GM12872 (cell line): ENCODE measurements around the gene KIAA1614.

ENCODE experiments used
- TF ChIP-seq, protein P1 (sequence below): IDR thresholded peaks from 3 replicates; pipeline ENCODE4 v1.5.1; 2011; ENCODE audit warnings: low read depth, mild to moderate bottlenecking, low read length, moderate library complexity; ENCODE audit not compliant: insufficient read depth

Gene KIAA1614

DNA sequence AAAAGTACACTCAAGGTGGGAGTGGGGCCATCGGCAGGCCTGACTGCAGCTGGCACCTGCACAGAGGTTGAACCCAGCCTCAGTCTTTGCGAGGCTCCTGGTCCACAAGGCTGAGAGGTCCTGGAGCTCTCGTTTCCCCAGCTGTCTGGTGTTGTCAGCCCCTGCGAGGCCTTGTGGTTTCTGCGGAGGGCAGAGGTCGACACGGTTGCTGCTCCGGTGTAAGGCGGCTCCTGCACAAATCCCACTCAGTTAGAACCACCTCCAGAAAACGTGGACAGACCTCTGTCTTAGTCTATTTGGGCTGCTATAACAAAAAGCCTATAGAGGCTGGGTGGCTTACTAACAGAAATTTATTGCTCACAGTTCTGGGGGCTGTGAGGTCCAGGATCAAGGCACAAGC lies 5.8 kb downstream of the KIAA1614 start:
- TF ChIP-seq, protein P1, sequence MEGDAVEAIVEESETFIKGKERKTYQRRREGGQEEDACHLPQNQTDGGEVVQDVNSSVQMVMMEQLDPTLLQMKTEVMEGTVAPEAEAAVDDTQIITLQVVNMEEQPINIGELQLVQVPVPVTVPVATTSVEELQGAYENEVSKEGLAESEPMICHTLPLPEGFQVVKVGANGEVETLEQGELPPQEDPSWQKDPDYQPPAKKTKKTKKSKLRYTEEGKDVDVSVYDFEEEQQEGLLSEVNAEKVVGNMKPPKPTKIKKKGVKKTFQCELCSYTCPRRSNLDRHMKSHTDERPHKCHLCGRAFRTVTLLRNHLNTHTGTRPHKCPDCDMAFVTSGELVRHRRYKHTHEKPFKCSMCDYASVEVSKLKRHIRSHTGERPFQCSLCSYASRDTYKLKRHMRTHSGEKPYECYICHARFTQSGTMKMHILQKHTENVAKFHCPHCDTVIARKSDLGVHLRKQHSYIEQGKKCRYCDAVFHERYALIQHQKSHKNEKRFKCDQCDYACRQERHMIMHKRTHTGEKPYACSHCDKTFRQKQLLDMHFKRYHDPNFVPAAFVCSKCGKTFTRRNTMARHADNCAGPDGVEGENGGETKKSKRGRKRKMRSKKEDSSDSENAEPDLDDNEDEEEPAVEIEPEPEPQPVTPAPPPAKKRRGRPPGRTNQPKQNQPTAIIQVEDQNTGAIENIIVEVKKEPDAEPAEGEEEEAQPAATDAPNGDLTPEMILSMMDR: no peak

DNA sequence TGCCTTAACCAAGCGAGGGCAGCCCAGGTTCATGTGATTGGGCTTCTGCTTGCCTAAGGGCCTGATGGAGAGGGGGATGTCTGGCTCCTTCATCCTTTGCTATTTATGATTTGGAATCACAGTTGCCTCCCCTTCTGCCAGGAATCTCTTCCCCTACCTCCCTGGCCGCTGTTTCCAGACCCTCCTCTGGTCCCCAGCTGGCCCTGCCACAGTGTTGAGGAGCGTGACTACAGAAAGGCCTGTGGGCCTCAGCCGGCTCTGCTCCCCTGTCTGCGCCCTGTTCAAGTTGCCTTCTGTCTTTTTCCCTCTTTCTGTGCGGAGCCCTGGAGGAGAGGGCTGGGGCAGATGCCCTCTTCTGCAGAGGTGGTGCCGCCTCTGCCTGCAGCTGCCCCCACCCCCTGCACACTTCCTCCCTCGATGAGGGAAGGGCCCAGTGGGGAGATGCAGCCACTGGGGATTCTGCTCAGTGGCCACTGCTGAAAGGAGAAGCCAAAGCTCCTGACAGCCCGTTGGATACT lies 6.5 kb downstream of the KIAA1614 start:
- TF ChIP-seq, protein P1: no peak

DNA sequence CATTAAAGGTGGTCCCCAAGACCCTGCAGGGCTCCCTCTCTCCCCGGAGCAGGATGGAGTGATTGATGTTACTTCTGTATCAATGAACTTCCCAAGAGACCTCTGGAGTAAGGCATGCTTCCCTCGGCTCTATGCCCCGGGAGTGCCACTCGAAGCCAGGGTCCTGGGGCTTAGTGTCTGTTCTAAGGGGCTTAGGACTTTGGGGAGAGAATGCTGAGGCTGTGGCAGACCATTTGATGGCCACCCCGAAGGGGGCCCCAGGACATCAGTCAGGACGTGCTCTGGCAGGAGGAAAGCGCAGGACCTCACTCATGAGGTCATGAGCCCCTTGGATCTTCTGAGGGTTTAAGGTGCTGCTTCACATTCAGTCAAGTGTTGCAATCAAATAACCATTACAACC lies 7.5 kb downstream of the KIAA1614 start:
- TF ChIP-seq, protein P1: no peak

DNA sequence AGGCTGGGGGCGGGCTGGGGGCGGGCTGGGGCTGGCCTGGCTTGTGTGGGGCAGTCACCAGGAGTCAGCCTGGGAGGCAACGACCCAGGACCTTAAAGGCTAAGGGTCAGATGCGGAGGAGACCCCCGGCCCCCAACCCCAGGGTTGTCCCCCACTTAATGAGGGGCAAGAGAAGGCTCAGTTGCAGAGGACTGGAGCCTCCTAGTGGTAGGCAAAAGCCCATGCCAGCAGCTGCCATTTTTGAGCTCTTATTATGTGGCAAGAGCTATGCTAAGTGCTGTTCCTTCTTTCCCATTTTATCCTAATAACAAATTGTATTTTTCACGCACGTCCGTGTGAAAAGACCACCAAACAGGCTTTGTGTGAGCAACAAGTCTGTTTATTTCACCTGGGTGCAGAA lies 8.0 kb downstream of the KIAA1614 start:
- TF ChIP-seq, protein P1: peak; percentile 75

DNA sequence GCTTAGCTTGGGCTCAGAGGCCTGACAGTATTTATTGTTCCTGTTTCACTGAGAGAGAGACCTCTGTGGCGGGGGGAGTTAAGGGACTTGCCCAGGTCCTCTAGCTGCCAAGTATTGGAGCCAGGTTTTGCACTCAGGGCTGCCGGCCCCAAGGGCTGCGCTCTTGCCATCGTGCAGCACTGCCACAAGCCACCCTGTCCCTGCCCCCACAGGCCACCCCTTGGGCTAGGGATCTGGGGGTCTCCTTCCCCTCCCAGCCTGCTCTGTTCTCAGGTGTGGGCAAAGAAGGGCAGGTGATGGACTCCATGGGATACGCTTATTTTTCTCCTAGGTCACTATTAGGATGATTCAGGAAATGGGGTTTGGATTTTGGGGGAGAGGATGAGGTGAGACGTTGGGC lies 8.7 kb downstream of the KIAA1614 start:
- TF ChIP-seq, protein P1: no peak

DNA sequence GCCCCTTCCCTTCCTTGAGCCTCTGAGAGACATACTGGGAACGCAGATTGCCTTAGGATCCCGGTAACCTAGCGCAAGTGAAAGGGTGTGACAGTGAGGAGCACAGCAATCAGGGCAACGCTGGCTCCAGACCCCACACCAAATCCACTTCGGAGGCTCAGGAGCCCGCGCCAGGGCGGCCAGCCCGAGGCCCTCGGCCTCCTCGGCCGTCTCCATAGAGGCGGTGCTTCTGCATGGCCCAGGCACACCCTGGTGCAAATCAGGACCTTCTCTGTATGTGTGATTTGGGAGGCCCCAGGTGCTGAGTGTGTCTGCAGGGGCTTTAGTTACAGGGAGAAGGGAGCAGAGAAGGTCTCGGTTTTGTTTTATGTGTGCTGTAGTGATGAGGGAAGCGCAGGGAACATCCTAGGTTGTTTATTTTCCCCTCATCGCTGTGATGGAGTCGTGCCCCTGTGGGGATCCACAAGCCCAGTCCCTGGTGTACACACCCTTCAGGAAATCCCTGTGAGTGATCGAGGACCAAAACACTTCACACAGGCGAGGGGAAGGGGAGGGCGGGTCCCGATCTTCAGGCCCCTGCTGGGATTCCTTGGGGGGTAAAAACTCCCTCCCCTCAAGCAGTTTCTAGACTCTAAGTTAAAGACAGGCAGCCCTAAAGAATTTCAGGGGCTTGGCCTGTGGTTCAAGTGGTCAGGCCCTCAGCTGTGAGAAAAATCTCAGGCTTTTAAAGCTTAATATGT lies 9.4 kb downstream of the KIAA1614 start:
- TF ChIP-seq, protein P1: no peak

DNA sequence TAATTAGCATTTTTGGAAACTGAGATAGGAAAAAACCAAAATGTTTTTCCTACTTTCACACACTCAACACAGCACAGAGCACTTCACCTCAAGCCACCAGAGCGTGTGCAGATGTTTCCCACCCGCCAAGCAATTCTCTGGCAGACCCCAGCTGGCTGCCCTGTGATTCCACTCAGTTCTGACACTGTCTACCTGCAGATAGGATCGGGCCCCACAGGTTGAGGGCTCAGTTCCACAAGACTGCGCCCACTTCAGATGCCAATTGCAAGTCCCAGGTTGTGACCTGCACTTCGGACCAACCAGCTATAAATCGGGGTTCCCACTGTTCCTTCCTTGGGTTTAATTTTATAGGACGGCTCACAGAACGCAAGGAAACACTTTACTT lies 9.9 kb downstream of the KIAA1614 start:
- TF ChIP-seq, protein P1: no peak
